ENCODE results near the gene GALNT16. TPM values are rescaled to one million over a fixed set of nuclear protein-coding genes. Genes with fewer than 3 reads are reported as not detected.

GALNT16 gene
- total RNA-seq, 1 donor from 2014 or later: 6.2 TPM

- no peak overlapping the region for H3K27ac Mint-ChIP-seq (ENCODE audit: unreplicated experiment)
- H3K27ac ChIP-seq (ENCODE audit: low read depth, low read length): no peak overlapping the region
- peaks cover 66% of the 10 kb centered on the region for H4K20me1 ChIP-seq (ENCODE audit: insufficient read depth, low read length)
- no peak for DNase-seq (ENCODE audit: low read depth)
- no peaks in the 10 kb centered on the region for H3K9me3 Mint-ChIP-seq (ENCODE audit: unreplicated experiment)
- H3K79me2 ChIP-seq (ENCODE audit: insufficient read depth, low read length): peaks cover 96% of the 10 kb centered on the region
- peak overlapping the region; percentile 89 for H3K4me2 ChIP-seq (ENCODE audit: low read length)
- H3K27me3 ChIP-seq (ENCODE audit: insufficient read depth, low read length): no peaks in the 10 kb centered on the region
- H3K9ac ChIP-seq (ENCODE audit: low read length): no peak overlapping the region
- peaks cover 13% of the 10 kb centered on the region for H3K4me1 Mint-ChIP-seq (ENCODE audit: low read depth, unreplicated experiment)
- H3K27me3 Mint-ChIP-seq (ENCODE audit: low read depth, unreplicated experiment): no peaks in the 10 kb centered on the region
- H3K36me3 Mint-ChIP-seq (ENCODE audit: low read depth, unreplicated experiment): peaks cover 6% of the 10 kb centered on the region
- H3K9me3 ChIP-seq (ENCODE audit: insufficient read depth, low read depth, low read length): no peaks in the 10 kb centered on the region
- no peak overlapping the region for H2AFZ ChIP-seq (ENCODE audit: low read depth, low read length)
- no peak for FAIRE-seq
- H3K4me3 Mint-ChIP-seq (ENCODE audit: unreplicated experiment): peak overlapping the region; percentile 94
- H3K4me3 ChIP-seq (ENCODE audit: insufficient read depth, low read depth, low read length): no peak overlapping the region
- TF ChIP-seq CTCF (IDR thresholded peaks at IDR 0.05; ENCODE audit: insufficient read depth, low read depth, low read length): no peak
- no peak for TF ChIP-seq EZH2 (IDR thresholded peaks at IDR 0.05; ENCODE audit: insufficient read depth, low read length)
- H3K4me1 ChIP-seq (ENCODE audit: insufficient read depth, low read length): peaks cover 30% of the 10 kb centered on the region
- peaks cover 3% of the 10 kb centered on the region for H3K36me3 ChIP-seq (ENCODE audit: insufficient read depth, low read length)
Measured at GRCh38 chr14:69401841-69402240, 141.9 kb downstream of the GALNT16 start.

DNA sequence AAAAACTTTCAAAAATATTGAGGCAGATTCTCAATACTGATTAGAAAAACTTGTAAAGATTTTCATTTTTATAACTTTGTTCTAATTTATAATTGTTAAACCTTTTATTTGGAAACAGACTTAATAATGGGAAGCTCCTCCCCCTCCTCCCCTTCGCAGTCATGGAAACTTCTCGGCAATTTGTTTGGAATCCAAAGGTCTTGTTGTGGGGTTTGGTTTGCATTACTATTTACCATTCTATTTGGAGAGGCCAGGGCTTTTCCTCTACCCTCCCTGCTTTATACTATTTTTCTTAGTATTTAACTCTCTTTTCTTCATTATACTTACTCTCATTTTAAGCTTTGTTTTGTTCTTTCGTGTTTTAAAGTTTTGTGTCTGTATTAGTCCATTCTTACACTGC, 144.5 kb downstream of the GALNT16 start:
- H3K9me3 Mint-ChIP-seq (ENCODE audit: unreplicated experiment): no peaks in the 10 kb centered on the region
- H3K4me1 ChIP-seq (ENCODE audit: insufficient read depth, low read length): peaks cover 24% of the 10 kb centered on the region
- no peak overlapping the region for H3K4me3 Mint-ChIP-seq (ENCODE audit: unreplicated experiment)
- no peaks in the 10 kb centered on the region for H3K27me3 Mint-ChIP-seq (ENCODE audit: low read depth, unreplicated experiment)
- H2AFZ ChIP-seq (ENCODE audit: low read depth, low read length): no peak overlapping the region
- no peak overlapping the region for H3K4me3 ChIP-seq (ENCODE audit: insufficient read depth, low read depth, low read length)
- H3K27me3 ChIP-seq (ENCODE audit: insufficient read depth, low read length): no peaks in the 10 kb centered on the region
- peaks cover 3% of the 10 kb centered on the region for H3K36me3 ChIP-seq (ENCODE audit: insufficient read depth, low read length)
- FAIRE-seq: no peak
- H3K27ac Mint-ChIP-seq (ENCODE audit: unreplicated experiment): no peak overlapping the region
- TF ChIP-seq EZH2 (IDR thresholded peaks at IDR 0.05; ENCODE audit: insufficient read depth, low read length) (no peak), CTCF (IDR thresholded peaks at IDR 0.05; ENCODE audit: insufficient read depth, low read depth, low read length) (no peak)
- no peak for DNase-seq (ENCODE audit: low read depth)
- H4K20me1 ChIP-seq (ENCODE audit: insufficient read depth, low read length): peaks cover 82% of the 10 kb centered on the region
- no peak overlapping the region for H3K9ac ChIP-seq (ENCODE audit: low read length)
- H3K27ac ChIP-seq (ENCODE audit: low read depth, low read length): no peak overlapping the region
- H3K36me3 Mint-ChIP-seq (ENCODE audit: low read depth, unreplicated experiment): peaks cover 5% of the 10 kb centered on the region
- H3K4me2 ChIP-seq (ENCODE audit: low read length): no peak overlapping the region
- H3K79me2 ChIP-seq (ENCODE audit: insufficient read depth, low read length): peaks cover 99% of the 10 kb centered on the region
- peaks cover 13% of the 10 kb centered on the region for H3K4me1 Mint-ChIP-seq (ENCODE audit: low read depth, unreplicated experiment)
- no peaks in the 10 kb centered on the region for H3K9me3 ChIP-seq (ENCODE audit: insufficient read depth, low read depth, low read length)

DNA sequence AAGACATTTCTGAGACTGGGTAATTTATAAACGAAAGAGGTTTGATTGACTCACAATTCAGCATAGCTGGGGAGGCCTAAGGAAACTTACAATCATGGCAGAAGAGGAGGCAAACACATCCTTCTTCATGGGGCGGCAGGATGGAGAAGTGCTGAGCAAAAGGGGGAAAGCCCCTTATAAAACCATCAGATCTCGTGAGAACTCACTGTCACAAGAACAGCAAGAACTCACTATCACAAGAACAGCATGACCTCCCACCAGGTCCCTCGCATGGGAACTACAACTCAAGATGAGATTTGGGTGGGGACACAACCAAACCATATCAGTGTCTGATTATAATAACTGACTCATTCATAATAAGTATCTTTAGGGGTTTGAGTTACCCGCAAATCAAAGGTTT, 144.9 kb downstream of the GALNT16 start:
- Histone ChIP-seq H2AFZ (ENCODE audit: low read depth, low read length) (no peak overlapping the region), H4K20me1 (ENCODE audit: insufficient read depth, low read length) (peaks cover 82% of the 10 kb centered on the region), H3K27me3 (ENCODE audit: insufficient read depth, low read length) (no peaks in the 10 kb centered on the region), H3K27ac (ENCODE audit: low read depth, low read length) (no peak overlapping the region), H3K9ac (ENCODE audit: low read length) (no peak overlapping the region), H3K9me3 (ENCODE audit: insufficient read depth, low read depth, low read length) (no peaks in the 10 kb centered on the region), H3K4me3 (ENCODE audit: insufficient read depth, low read depth, low read length) (no peak overlapping the region), H3K4me2 (ENCODE audit: low read length) (no peak overlapping the region), H3K4me1 (ENCODE audit: insufficient read depth, low read length) (peaks cover 20% of the 10 kb centered on the region), H3K36me3 (ENCODE audit: insufficient read depth, low read length) (peaks cover 3% of the 10 kb centered on the region), H3K79me2 (ENCODE audit: insufficient read depth, low read length) (peaks cover 99% of the 10 kb centered on the region)
- Mint-ChIP-seq H3K27me3 (ENCODE audit: low read depth, unreplicated experiment) (no peaks in the 10 kb centered on the region), H3K9me3 (ENCODE audit: unreplicated experiment) (no peaks in the 10 kb centered on the region), H3K27ac (ENCODE audit: unreplicated experiment) (no peak overlapping the region), H3K36me3 (ENCODE audit: low read depth, unreplicated experiment) (peaks cover 5% of the 10 kb centered on the region), H3K4me3 (ENCODE audit: unreplicated experiment) (no peak overlapping the region), H3K4me1 (ENCODE audit: low read depth, unreplicated experiment) (peaks cover 13% of the 10 kb centered on the region)
- FAIRE-seq (no peak), DNase-seq (ENCODE audit: low read depth) (no peak)
- TF ChIP-seq EZH2 (IDR thresholded peaks at IDR 0.05; ENCODE audit: insufficient read depth, low read length): no peak
- TF ChIP-seq CTCF (IDR thresholded peaks at IDR 0.05; ENCODE audit: insufficient read depth, low read depth, low read length): no peak

All from astrocyte (in vitro differentiated cells and primary cell).